Measurements from ENCODE around the gene ERCC5.

Gene ERCC5

GRCh38 chr13:102879793-102880499, 34.1 kb downstream of the ERCC5 start:
- in situ Hi-C loops (cut with MboI; ENCODE audit: low sequenced_read_pairs) = no loop called here

- in situ Hi-C loops (cut with MboI; ENCODE audit: low sequenced_read_pairs) = no loop called here
These were observed 36.2 kb downstream of the ERCC5 start for GRCh38 chr13:102881819-102882686.

GRCh38 chr13:102892503-102892902, 46.7 kb downstream of the ERCC5 start:
- in situ Hi-C loops (cut with MboI; ENCODE audit: low sequenced_read_pairs) = no loop called here

- in situ Hi-C loops (cut with MboI; ENCODE audit: low sequenced_read_pairs) = no loop called here
These were observed 51.7 kb downstream of the ERCC5 start for GRCh38 chr13:102897371-102898138.

DNA sequence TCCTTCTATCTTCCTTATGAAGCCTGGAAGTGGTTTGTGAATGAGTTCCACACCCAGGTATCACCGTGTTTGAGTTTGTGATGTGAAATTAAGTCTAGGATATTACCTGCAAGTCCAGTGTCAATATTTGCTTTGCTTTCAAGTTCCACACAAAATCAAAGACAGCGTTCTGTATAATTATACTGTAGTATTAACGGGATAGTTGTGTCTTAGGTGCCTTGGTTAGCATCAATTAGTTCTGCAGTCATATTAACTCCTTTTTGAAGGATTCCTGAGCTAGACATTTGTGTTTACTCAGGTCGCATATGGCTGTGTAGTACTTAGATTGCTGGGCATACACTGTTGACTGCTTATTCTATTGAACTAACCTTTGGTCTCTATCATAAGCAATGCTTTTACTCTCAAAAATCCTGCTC, 54.4 kb downstream of the ERCC5 start:
- in situ Hi-C loops (cut with MboI; ENCODE audit: low sequenced_read_pairs) = no loop called here

GRCh38 chr13:102901056-102901455, 55.2 kb downstream of the ERCC5 start:
- in situ Hi-C loops (cut with MboI; ENCODE audit: low sequenced_read_pairs) = no loop called here

GRCh38 chr13:102901615-102902305, 55.9 kb downstream of the ERCC5 start:
- in situ Hi-C loops (cut with MboI; ENCODE audit: low sequenced_read_pairs) = no loop called here

DNA sequence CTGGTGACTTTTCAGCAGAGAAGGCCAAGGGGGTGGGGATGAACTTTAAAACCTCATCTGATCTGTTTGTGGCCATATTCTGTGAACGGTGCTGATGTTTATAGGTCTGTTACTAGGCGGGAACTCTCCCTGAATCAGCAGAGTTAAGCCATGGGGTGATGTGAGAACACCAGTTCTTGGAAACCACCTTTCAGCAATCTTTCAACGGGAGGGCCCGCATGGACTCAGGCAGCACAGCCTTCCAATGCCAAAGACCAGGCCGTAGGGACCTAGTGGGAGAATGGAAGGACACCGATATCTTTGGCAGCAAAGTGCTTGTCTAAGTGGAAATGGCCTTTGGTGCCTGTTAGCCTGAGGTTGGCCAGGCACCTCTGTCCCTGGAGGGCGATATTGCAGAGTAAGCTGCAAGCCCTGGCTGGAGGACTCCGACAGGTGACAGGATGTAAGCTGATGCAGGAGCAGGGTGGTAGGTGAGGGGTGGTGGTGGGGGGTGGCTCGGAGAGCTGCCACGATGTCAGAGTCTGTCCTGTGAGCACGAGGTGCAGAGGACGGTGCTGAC, 57.0 kb downstream of the ERCC5 start:
- in situ Hi-C loops (cut with MboI; ENCODE audit: low sequenced_read_pairs) = no loop called here

DNA sequence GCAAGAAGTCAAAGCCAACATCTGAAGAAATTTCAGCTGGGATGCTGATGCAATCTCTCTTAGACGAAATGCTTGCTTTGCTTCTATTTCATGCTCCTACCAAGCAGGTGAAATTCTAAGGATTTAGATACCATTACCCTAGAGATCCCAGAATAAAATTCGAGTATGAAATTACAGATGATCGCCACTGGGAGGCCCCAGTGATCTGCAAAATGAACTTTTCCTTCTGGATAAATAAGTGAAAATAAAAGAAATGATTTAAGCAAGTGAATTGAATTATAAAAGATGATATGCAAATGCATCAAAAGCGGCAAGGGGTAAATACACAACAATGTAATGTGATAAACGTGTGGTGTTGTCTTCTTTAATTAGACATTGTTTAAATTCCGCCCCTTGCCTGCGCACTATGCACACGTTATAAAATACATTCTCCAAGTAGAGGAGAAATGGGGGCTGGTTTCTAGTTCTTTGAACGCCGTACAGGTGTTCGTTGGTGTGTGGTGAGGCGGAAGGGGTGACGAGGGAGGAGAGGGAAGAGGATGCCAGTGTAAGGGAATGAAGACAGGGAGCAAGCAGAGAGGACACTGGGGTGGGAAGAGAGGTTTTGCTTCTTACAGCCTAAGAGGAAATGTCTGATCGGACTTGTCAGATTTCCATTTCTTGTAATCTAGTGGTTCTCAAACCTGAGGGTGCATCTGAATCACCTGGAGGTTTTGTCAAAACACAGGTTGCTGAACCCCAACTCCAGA, 58.0 kb downstream of the ERCC5 start:
- in situ Hi-C loops (cut with MboI; ENCODE audit: low sequenced_read_pairs) = no loop called here

- in situ Hi-C loops (cut with MboI; ENCODE audit: low sequenced_read_pairs) = no loop called here
These were observed 58.6 kb downstream of the ERCC5 start for GRCh38 chr13:102904408-102904862.

DNA sequence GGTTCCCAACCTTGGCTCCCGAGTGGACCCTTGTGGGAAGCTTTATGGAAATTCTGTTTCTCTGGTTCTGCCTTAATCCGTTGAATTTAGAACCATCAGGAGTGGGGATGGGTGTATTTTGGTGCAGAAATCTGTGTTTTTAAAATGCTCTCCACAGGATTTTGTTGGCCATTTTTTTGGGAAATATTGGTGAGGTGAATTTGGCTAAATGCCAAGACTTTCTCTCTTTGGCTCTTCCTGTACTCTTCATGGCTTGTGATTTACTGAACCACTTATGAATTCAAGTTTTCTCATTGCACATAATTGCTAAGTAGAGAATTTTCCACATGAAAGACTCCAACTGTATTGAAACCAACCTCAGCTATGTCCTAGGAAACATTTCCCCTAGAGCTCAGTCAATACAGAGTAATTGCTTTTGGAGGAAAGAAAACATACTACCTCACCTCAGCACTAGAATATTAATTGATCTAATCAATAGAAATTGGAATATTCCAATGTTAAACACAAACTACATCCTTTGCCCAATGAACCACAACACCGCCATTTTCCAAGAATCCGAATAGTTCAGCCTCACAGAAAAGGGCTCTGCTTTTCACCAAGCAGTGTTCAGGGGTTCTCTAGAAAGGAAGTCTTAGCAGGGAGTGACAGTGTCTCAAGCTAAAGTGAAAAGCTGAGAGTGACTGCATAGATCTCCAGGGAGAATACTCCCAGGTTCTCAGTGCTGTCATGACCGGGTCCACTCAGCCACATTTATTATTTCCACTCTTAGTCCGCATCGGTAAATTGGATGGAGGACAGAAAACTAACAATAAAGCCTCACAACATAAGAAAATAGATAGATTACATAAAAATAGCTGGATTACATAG, 60.3 kb downstream of the ERCC5 start:
- in situ Hi-C loops (cut with MboI; ENCODE audit: low sequenced_read_pairs) = no loop called here

DNA sequence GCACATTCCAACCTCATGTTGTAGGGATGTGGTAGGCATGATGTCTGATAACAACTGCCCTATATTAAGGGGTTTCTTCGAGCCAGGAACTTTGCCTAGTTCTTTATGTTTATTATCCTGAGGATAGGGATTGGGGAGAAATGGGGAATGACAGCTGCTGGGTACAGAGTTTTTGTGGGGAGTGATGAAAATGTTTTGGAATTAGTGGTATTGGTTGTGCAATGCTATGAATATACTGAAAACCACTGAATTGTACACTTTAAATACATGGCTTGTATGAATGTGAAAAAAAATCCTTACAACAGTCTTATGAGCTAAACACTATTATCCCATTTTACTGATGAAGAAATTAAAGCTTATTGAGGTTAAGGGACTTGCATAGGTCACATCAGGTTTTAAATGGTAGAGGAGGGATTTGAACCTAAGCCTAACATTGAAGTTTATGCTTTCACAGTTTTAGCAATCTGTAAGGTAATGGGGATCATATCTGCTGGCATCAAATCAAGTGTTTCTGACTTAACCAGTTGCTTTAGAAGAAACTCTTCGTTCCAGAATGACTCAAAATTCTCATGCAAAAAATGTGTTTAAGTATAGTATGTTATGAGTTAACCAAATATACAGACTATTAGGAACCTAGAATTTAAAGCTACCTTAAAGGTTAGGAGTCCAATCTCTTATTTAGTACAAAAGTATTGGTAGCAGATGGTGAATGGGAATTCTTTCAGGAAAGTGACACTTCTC, 61.4 kb downstream of the ERCC5 start:
- in situ Hi-C loops (cut with MboI; ENCODE audit: low sequenced_read_pairs) = no loop called here

GRCh38 chr13:102907886-102908515, 62.2 kb downstream of the ERCC5 start:
- in situ Hi-C loops (cut with MboI; ENCODE audit: low sequenced_read_pairs) = no loop called here

DNA sequence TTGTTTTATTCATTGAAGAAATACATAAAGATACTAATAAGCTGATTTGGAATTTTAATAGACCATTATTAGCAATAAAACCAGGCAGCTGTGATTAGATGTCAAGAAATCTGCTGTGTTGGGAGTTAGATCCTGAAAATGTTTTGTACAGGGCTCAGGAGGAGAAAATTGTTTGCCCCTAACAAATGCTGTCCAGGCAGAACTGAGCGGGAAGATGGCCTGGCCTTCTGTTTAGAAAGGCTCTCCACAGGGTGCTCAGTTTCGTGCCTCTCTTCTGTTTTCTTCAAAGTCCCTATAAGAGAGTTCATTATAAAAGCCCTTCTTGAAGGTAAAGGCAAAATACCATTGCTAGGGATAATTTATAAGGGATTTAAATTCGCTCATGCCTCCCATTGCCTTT, 64.1 kb downstream of the ERCC5 start:
- in situ Hi-C loops (cut with MboI; ENCODE audit: low sequenced_read_pairs) = no loop called here

- in situ Hi-C loops (cut with MboI; ENCODE audit: low sequenced_read_pairs) = no loop called here
These were observed 65.5 kb downstream of the ERCC5 start for GRCh38 chr13:102911336-102911735.

DNA sequence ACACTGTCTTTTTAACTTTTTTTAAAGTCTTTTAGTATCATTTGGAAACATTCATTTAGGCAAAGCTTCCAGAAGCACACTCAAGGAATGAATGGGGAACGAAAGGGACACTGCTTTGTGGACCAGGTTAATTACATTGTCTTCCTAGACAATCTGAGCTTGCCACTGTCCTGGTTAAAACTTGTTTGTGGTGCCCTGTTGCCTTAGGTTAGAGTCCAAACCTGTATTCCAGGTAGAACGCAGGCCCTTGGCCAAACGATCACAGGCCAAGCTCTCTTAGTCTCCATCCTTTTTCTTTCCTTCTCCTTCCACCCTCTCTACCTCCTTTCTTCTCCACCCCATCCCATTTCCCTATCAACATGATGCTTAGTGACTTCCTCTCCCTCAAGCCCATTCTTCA, 66.8 kb downstream of the ERCC5 start:
- in situ Hi-C loops (cut with MboI; ENCODE audit: low sequenced_read_pairs) = no loop called here

GRCh38 chr13:102913914-102914313, 68.1 kb downstream of the ERCC5 start:
- in situ Hi-C loops (cut with MboI; ENCODE audit: low sequenced_read_pairs) = no loop called here

Measured in HL-60/S4 treated with phorbol 12-myristate 13-acetate at 8.2 ng/mL for 4 days and 3 days (cell line).